Measurements from ENCODE around the gene IFFO2.

The IFFO2 gene

GRCh38 chr1:18881642-18882431, 74.6 kb downstream of the IFFO2 start:
- H3K27ac Mint-ChIP-seq: no peak overlapping the region

GRCh38 chr1:18881164-18881563, 75.3 kb downstream of the IFFO2 start:
- Mint-ChIP-seq H3K27ac (no peak overlapping the region), H3K4me1 (ENCODE audit: low read depth) (no peaks in the 10 kb centered on the region), H3K4me3 (no peak overlapping the region), H3K9me3 (no peaks in the 10 kb centered on the region), H3K27me3 (no peaks in the 10 kb centered on the region), H3K36me3 (ENCODE audit: low read depth) (no peaks in the 10 kb centered on the region)
- DNase-seq: no peak

More at GRCh38 chr1:18881642-18882431, 74.6 kb downstream of the IFFO2 start:
- H3K36me3 Mint-ChIP-seq (ENCODE audit: low read depth): no peaks in the 10 kb centered on the region
- H3K9me3 Mint-ChIP-seq: no peaks in the 10 kb centered on the region
- no peaks in the 10 kb centered on the region for H3K4me1 Mint-ChIP-seq (ENCODE audit: low read depth)
- H3K27me3 Mint-ChIP-seq: no peaks in the 10 kb centered on the region
- no peak for DNase-seq
- no peak overlapping the region for H3K4me3 Mint-ChIP-seq

- H3K36me3 Mint-ChIP-seq (ENCODE audit: low read depth): no peaks in the 10 kb centered on the region
- no peak overlapping the region for H3K4me3 Mint-ChIP-seq
- H3K27ac Mint-ChIP-seq: no peak overlapping the region
- H3K4me1 Mint-ChIP-seq (ENCODE audit: low read depth): no peaks in the 10 kb centered on the region
- no peaks in the 10 kb centered on the region for H3K27me3 Mint-ChIP-seq
- no peaks in the 10 kb centered on the region for H3K9me3 Mint-ChIP-seq
- no peak for DNase-seq
Observed at GRCh38 chr1:18880585-18880984, 75.9 kb downstream of the IFFO2 start.

- no peak overlapping the region for H3K27ac Mint-ChIP-seq
Observed at GRCh38 chr1:18879791-18880309, 76.6 kb downstream of the IFFO2 start.

GRCh38 chr1:18879215-18879790, 77.2 kb downstream of the IFFO2 start:
- DNase-seq: no peak
- Mint-ChIP-seq H3K9me3 (no peaks in the 10 kb centered on the region), H3K27me3 (no peaks in the 10 kb centered on the region), H3K4me3 (no peak overlapping the region), H3K4me1 (ENCODE audit: low read depth) (no peaks in the 10 kb centered on the region), H3K27ac (no peak overlapping the region), H3K36me3 (ENCODE audit: low read depth) (no peaks in the 10 kb centered on the region)

More at GRCh38 chr1:18879791-18880309, 76.6 kb downstream of the IFFO2 start:
- Mint-ChIP-seq H3K9me3 (no peaks in the 10 kb centered on the region), H3K27me3 (no peaks in the 10 kb centered on the region), H3K4me3 (no peak overlapping the region), H3K36me3 (ENCODE audit: low read depth) (no peaks in the 10 kb centered on the region), H3K4me1 (ENCODE audit: low read depth) (no peaks in the 10 kb centered on the region)
- no peak for DNase-seq

- Mint-ChIP-seq H3K9me3 (no peaks in the 10 kb centered on the region), H3K36me3 (ENCODE audit: low read depth) (no peaks in the 10 kb centered on the region), H3K27ac (no peak overlapping the region), H3K4me3 (no peak overlapping the region), H3K4me1 (ENCODE audit: low read depth) (no peaks in the 10 kb centered on the region), H3K27me3 (no peaks in the 10 kb centered on the region)
- DNase-seq: no peak
Observed at GRCh38 chr1:18878538-18879214, 77.8 kb downstream of the IFFO2 start.

- Mint-ChIP-seq H3K27ac (no peak overlapping the region), H3K27me3 (no peaks in the 10 kb centered on the region), H3K9me3 (no peaks in the 10 kb centered on the region), H3K4me3 (no peak overlapping the region), H3K36me3 (ENCODE audit: low read depth) (no peaks in the 10 kb centered on the region), H3K4me1 (ENCODE audit: low read depth) (no peaks in the 10 kb centered on the region)
- DNase-seq: no peak
Observed at GRCh38 chr1:18877282-18877681, 79.2 kb downstream of the IFFO2 start.

- DNase-seq: no peak
Observed at GRCh38 chr1:18876210-18876609, 80.3 kb downstream of the IFFO2 start.

GRCh38 chr1:18875796-18876128, 80.7 kb downstream of the IFFO2 start:
- Mint-ChIP-seq H3K4me1 (ENCODE audit: low read depth) (no peaks in the 10 kb centered on the region), H3K36me3 (ENCODE audit: low read depth) (no peaks in the 10 kb centered on the region), H3K27ac (no peak overlapping the region), H3K4me3 (no peak overlapping the region), H3K27me3 (no peaks in the 10 kb centered on the region), H3K9me3 (no peaks in the 10 kb centered on the region)
- no peak for DNase-seq

More at GRCh38 chr1:18876210-18876609, 80.3 kb downstream of the IFFO2 start:
- Mint-ChIP-seq H3K27ac (no peak overlapping the region), H3K9me3 (no peaks in the 10 kb centered on the region), H3K36me3 (ENCODE audit: low read depth) (no peaks in the 10 kb centered on the region), H3K4me1 (ENCODE audit: low read depth) (no peaks in the 10 kb centered on the region), H3K4me3 (no peak overlapping the region), H3K27me3 (no peaks in the 10 kb centered on the region)

GRCh38 chr1:18875107-18875795, 81.2 kb downstream of the IFFO2 start:
- H3K9me3 Mint-ChIP-seq: no peaks in the 10 kb centered on the region

GRCh38 chr1:18874600-18874999, 81.9 kb downstream of the IFFO2 start:
- Mint-ChIP-seq H3K4me3 (no peak overlapping the region), H3K9me3 (no peaks in the 10 kb centered on the region), H3K27ac (no peak overlapping the region), H3K27me3 (no peaks in the 10 kb centered on the region), H3K4me1 (ENCODE audit: low read depth) (no peaks in the 10 kb centered on the region), H3K36me3 (ENCODE audit: low read depth) (no peaks in the 10 kb centered on the region)
- DNase-seq: no peak

More at GRCh38 chr1:18875107-18875795, 81.2 kb downstream of the IFFO2 start:
- no peak overlapping the region for H3K27ac Mint-ChIP-seq
- DNase-seq: peak; percentile 81
- H3K27me3 Mint-ChIP-seq: no peaks in the 10 kb centered on the region
- H3K4me1 Mint-ChIP-seq (ENCODE audit: low read depth): no peaks in the 10 kb centered on the region
- no peak overlapping the region for H3K4me3 Mint-ChIP-seq
- no peaks in the 10 kb centered on the region for H3K36me3 Mint-ChIP-seq (ENCODE audit: low read depth)

GRCh38 chr1:18874036-18874435, 82.4 kb downstream of the IFFO2 start:
- H3K4me1 Mint-ChIP-seq (ENCODE audit: low read depth): no peaks in the 10 kb centered on the region
- no peaks in the 10 kb centered on the region for H3K9me3 Mint-ChIP-seq
- no peak overlapping the region for H3K4me3 Mint-ChIP-seq
- H3K27ac Mint-ChIP-seq: no peak overlapping the region
- no peak for DNase-seq
- H3K27me3 Mint-ChIP-seq: no peaks in the 10 kb centered on the region
- no peaks in the 10 kb centered on the region for H3K36me3 Mint-ChIP-seq (ENCODE audit: low read depth)

- Mint-ChIP-seq H3K27me3 (peaks cover under 1% of the 10 kb centered on the region), H3K36me3 (ENCODE audit: low read depth) (no peaks in the 10 kb centered on the region), H3K27ac (no peak overlapping the region), H3K9me3 (no peaks in the 10 kb centered on the region), H3K4me1 (ENCODE audit: low read depth) (no peaks in the 10 kb centered on the region), H3K4me3 (no peak overlapping the region)
- no peak for DNase-seq
Observed at GRCh38 chr1:18872071-18872611, 84.3 kb downstream of the IFFO2 start.

GRCh38 chr1:18871401-18872070, 84.9 kb downstream of the IFFO2 start:
- Mint-ChIP-seq H3K4me3 (no peak overlapping the region), H3K27ac (no peak overlapping the region), H3K4me1 (ENCODE audit: low read depth) (no peaks in the 10 kb centered on the region), H3K9me3 (no peaks in the 10 kb centered on the region), H3K36me3 (ENCODE audit: low read depth) (no peaks in the 10 kb centered on the region), H3K27me3 (peaks cover 7% of the 10 kb centered on the region)
- no peak for DNase-seq
